ENCODE data around the gene HRH3.

HRH3 gene

DNA sequence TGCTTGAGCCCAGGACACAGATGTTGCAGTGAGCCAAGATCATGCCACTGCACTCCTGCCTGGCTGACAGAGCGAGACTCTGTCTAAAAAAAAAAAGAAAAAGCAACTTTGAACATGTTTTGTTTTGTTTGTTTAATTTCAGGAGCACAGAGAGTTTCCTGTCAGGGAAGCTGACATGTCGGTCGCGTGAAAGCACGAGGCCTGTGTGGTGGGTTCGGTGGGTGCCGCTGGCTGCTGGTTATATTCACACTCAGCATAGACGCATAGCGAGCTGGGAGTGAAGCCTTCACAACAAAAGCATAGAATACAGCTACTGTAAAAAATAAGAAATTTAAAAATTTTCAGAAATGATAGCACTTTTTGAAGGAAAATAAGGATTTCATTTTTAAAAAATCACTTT lies 22.8 kb downstream of the HRH3 start:
- DNase-seq = no peak

DNA sequence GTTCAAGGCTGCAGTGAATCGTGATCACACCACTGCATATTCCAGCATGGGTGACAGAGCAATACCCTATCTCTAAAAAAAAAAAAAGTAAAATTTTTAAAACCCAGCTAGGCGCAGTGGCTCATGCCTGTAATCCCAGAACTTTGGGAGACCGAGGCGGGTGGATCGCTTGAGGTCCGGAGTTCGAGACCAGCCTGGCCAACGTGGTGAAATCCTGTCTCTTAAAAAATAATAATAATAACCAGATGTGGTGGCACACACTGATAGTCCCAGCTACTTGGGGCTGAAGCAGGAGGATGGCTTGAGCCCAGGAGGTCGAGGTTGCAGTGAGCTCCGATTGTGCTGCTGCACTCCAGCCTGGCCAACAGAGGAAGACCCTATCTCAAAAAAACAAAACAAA lies 23.8 kb downstream of the HRH3 start:
- no peak for DNase-seq

GRCh38 chr20:62195736-62196135 lies 24.3 kb downstream of the HRH3 start:
- DNase-seq = no peak

GRCh38 chr20:62195075-62195405 lies 25.0 kb downstream of the HRH3 start:
- DNase-seq = no peak

DNA sequence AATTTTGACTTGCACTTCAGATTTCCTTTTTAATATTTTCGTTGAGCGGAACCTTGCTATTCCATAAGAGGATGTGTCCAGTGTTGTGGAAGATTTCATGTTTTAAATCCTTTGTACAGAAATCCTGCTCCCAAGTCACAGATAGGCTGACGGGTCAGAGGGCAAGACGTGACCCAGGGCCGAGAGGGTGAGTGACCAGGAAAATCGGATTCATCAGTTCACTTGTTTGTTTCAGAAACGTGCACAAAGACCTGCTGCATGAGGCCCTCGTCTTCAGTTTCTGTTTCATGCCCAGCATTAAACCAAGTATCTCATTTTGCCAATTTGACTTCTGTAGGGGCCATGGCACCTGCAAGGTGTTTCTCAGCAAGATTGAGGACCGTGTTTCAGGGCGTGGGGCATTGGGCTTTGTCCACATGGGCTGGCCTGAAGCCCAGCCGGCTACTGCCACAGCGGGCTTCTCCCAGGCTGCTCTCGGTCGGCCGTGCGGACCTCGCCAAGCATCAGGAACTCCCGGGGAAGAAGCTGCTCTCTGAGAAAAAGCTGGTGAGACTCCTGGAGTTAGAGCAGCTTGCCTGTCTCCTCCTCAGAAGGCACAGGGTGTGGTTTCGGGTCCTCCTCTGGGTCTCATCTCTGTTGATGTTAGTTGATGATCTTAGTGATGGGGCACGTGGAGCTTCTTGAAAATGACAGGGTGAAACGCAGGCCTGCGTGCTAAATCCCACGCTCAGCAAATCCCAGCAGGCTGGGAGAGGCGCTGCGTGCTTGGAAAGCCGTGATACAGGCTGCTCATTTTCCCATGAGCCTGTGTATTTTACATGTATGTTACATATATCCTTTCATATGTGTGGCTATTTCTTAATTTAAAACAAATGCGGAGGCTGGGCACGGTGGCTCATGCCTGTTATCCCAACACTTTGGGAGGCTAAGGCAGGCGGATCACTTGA lies 26.7 kb downstream of the HRH3 start:
- DNase-seq = no peak

DNA sequence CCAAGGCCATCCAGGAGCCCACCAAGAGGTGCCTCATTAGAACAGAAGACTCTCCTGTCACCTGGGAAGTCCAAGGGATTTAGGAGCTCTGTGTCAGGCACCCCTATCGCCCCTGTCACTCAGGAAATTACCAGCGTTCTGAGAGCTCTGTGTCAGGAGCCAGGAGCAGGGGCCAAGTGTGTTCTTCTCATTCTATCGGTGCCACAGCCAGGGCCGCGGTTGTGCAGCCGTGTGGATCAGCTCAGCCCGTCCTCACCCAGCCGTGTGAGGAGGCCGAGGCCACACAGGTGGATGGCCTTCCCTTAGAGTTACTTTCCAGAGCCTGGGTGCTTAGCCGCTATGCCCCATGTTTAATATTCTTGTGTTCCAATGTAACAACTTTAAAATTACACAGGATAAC lies 27.4 kb downstream of the HRH3 start:
- no peak for DNase-seq

GRCh38 chr20:62191781-62192559 lies 28.1 kb downstream of the HRH3 start:
- DNase-seq = no peak

DNA sequence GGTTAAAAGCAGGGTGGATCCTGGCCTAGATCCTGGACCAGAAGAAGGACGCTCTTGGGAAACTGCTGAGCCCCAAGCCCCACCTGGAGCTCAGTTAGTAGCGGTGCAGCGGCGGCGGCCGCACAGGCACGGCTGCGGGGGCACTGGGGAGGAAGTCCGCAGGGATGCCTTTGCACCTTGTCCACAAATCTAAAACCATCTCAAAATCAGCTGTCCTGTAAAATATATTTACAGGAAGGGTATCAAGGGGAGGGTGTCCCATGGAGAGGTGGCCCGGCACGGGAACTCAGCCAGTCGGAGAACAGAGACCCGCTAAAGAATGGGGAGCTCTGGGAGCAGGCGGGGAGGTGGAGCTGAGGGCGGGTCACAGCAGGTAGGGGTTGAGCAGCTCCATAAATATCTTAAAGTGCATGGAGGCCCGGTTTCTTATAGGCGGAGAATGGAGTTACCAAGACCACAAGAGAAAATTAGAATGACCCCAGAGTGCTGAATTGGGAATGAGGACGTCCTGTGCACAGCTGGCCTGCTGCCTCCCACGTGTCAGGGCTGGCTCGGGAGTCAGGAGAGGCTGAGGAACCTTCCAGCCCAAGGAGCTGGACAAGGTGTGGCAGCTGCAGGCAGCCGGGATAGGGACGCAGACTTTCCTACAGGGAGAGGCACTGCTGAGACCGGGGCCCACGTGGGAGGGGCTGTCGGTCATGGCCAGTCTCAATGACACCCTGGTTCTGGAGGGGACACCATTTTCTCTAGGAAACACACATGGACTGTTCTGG lies 29.3 kb downstream of the HRH3 start:
- no peak for DNase-seq

- DNase-seq = no peak
Observed at GRCh38 chr20:62186887-62187866, 32.9 kb downstream of the HRH3 start.

- DNase-seq = no peak
Observed at GRCh38 chr20:62186096-62186426, 34.0 kb downstream of the HRH3 start.

- no peak for DNase-seq
Observed at GRCh38 chr20:62183426-62184142, 36.5 kb downstream of the HRH3 start.

DNA sequence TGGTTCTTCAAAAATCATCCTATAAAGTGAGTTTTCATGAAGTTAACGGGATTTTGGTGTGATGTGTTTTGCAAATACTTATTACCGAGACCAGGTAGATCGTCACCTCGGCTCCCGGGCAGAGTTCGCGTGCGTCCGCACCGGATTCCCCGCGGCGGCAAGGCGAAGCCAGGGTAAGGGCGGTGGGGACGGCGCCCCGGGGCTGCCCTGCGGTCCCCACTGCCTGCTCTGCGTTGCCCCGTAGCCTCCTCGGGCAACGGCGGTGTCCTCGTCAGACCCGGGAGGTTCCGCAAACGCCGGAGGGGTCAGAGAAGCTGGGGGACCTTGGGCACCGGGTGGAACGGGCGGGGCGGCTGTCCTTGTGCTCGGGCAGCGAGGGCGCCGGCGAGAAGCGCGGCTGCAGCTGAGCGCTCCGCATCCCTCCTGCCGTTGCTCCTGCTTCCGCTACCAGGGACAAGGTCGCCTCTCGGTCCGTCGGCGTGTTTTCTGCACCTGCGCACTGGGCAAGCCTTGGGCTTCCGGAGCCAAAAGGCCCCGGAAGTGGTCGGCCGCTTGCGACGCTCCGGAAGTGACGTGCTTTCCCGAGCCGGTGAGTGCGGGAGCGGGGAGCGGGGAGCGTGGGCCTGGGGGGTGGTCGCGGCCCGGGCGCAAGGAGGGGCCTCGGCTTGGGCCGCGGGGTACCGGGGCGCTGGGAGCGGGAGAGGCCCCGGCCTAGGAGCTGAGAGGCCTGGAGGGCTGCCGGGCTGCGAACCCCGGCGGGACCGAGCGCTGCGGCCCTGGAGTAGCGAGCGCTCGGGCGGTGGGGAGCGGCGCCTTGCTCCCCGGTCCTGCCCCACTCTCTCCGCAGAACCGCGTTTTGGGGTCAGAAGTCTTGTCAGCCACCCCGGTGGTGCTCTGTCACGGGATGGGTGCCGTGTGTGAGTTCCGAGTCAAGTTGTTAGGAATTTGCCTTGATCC lies 37.3 kb downstream of the HRH3 start, which contains the start of gene MTG2:
TSS of gene MTG2 (plus strand) at position 560 of the 957 bp plus-strand sequence. CDS start 10,393 bp downstream, outside the sequence.
- peak; percentile 60 for DNase-seq

- no peak for DNase-seq
Observed at GRCh38 chr20:62181808-62182207, 38.3 kb downstream of the HRH3 start.

DNA sequence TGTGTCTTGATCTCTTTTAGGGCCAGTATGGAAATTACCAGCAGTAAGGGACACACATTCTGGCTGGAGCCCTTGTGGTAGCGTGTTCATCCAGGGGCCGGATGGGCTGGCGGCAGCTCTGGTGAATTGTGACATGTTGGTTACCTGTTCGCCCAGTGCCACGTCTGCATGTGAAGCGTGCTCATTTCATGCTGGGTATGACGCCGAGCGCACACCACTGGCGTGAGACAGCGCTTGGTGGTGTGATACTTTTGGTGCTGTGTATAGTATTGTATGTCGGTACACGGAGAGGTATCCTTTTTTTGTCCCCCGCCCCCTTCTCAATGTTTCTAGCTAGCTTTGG lies 40.9 kb downstream of the HRH3 start:
- DNase-seq = no peak

DNA sequence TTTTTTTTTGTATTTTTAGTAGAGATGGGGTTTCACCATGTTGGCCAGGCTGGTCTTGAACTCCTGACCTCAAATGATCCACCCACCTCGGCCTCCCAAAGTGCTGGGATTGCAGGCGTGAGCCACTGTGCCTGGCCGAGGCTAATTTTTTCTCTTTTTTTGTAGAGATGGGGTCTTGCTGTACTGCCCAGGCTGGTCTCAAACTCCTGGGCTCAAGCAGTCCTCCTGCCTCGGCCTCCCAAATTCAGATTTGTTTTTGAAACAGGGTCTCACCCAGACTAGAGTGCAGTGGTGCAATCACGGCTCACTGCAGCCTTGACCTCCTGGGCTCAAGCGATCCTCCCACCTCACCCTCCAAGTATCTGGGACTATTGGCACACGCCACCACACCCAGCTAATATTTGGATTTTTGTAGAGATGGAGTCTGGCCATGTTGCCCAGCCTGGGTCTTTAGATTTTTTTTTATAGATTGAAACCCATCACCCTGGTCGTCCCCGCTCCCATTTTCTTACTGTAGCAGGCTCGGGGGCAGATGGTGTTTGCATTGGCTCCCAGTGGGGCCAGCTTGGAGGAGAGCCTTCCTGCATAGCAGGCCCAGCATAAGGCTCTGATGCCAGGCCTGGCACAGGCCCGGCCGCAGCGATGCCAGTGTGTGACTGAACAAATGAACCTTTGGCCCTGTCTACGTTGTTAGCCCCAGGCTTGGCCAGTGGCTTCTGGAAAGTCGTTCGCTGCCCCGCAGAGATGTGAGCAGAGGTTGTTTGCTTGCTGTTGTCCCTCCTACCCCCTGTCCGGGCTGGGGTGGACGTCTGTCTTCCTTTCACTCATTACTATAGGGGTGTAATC lies 41.5 kb downstream of the HRH3 start:
- no peak for DNase-seq

- no peak for DNase-seq
Observed at GRCh38 chr20:62177307-62177706, 42.8 kb downstream of the HRH3 start.

DNA sequence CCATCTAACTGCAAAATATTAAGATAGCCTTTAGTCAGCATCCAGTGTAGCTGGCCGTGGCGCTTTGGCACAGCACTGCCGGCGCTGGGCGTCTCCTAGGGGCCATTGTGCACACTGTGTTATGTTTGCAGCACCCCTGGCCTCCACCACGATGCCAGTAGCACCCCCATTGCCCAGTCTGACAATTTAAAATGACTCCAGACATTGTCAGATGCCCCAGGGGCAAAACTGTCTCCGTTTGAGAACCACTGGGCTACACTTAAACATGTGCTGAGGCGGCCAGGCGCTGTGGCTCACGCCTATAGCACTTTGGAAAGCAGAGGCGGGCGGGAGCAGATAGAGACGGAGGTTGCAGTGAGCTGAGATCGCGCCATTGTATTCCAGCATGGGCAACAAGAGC lies 43.2 kb downstream of the HRH3 start:
- DNase-seq = no peak

- DNase-seq = no peak
Observed at GRCh38 chr20:62175711-62176110, 44.4 kb downstream of the HRH3 start.

GRCh38 chr20:62174870-62175624 lies 45.0 kb downstream of the HRH3 start:
- DNase-seq = no peak

Data from NCI-H748 treated with DMSO at 0.1 percent for 48 hours (cell line).